Ovary (tissue), 3 donors: ENCODE results near the gene NUB1.

Experiments
- CTCF ChIP-seq, 3 donors: fragments of 450-650 bp in 2 of 3; fragments of 200-600 bp in 1 of 3; IDR thresholded peaks; one replicate each; pipeline versions ENCODE4 v1.5.1 to v1.8.0; 2016 to 2022; ENCODE audit warnings: antibody characterized with exemption in 3 of 3, mild to moderate bottlenecking in 1 of 3
- EP300 ChIP-seq: sonication (generic); formaldehyde crosslinking; IDR thresholded peaks from one replicate; pipeline ENCODE4 v1.6.1; 2017; ENCODE audit warnings: antibody characterized with exemption
- POLR2A ChIP-seq: fragments of 450-650 bp; IDR thresholded peaks from one replicate; pipeline ENCODE4 v1.6.1; 2017; ENCODE audit warnings: antibody characterized with exemption, mild to moderate bottlenecking, moderate library complexity
- donor health status: DM: no; HTN: no; CAD: no.

DNA sequence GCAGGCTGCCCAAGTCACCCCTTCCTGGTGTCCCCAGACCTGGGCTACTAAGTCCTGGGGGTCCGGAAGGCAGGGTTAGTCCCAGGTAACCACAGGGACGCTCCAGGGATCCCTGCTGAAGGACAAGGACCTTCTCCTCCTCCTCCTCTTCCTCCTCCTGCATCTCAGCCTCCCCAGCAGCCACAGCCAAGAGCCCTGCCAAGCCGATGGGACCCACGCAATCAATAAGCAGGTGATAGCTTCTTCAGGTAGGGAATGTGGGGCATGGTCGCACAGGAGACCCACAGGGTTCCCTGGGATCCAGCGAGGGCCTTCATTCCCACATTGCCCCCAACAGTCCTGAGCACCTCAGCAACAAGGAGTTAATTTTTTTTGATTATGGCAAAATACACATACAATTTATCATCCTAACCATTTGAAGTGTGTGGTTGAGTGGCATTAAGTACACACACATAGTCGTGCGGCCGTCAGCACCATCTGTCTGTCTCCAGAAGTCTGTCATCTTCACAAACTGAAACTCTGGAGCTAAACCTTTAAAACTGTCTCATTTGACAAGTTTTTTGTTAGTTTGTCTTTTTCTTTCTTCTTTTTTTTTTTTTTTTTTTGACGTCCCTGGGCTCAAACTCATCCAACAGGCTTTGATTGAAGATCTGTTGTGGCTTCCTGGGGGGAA, 86.2 kb downstream of the NUB1 start:
- TF ChIP-seq CTCF (IDR thresholded peaks at IDR 0.05) (no peak), POLR2A (no peak), EP300 (no peak)
